Hepatocyte (in vitro differentiated cells): ENCODE results near the gene CACNA1C.

ENCODE experiments used
- CTCF ChIP-seq: fragments of 200-600 bp; sonication (generic); IDR thresholded peaks from 2 replicates; pipeline ENCODE4 v1.5.1; 2016; ENCODE audit warnings: antibody characterized with exemption, mild to moderate bottlenecking; ENCODE audit not compliant: poor library complexity
- EZH2phosphoT487 ChIP-seq: fragments of 200-600 bp; sonication (generic); IDR thresholded peaks from one replicate; pipeline ENCODE4 v1.6.1; 2018; ENCODE audit warnings: antibody characterized with exemption, mild to moderate bottlenecking, low read depth, moderate library complexity; ENCODE audit not compliant: unreplicated experiment, severe bottlenecking

GRCh38 chr12:2650261-2651067 is 597.7 kb downstream of the CACNA1C start:
- TF ChIP-seq CTCF (no peak), EZH2phosphoT487 (no peak)
